Ovary (tissue), 3 donors: Measurements from ENCODE around the gene NT5DC2.

Experiments
- CTCF ChIP-seq, 3 donors: fragments of 450-650 bp in 2 of 3; fragments of 200-600 bp in 1 of 3; IDR thresholded peaks; one replicate each; pipeline versions ENCODE4 v1.5.1 to v1.8.0; 2016 to 2022; ENCODE audit warnings: antibody characterized with exemption in 3 of 3, mild to moderate bottlenecking in 1 of 3
- POLR2A ChIP-seq: fragments of 450-650 bp; IDR thresholded peaks from one replicate; pipeline ENCODE4 v1.6.1; 2017; ENCODE audit warnings: antibody characterized with exemption, mild to moderate bottlenecking, moderate library complexity
- donor health status: DM: no; HTN: no; CAD: no.

GRCh38 chr3:52517796-52518722 lies 15.6 kb downstream of the NT5DC2 start:
- TF ChIP-seq CTCF (IDR thresholded peaks at IDR 0.05) (no peak), POLR2A (no peak)
